ENCODE data around the gene RAPGEF3. TPM values are rescaled to one million over a fixed set of nuclear protein-coding genes. Genes with fewer than 3 reads are reported as not detected.

RAPGEF3 gene
- total and polyA plus RNA-seq, 2 donors (not counting 1 experiment from before 2014, with no cell fraction given), result 1.8 to 5.2 TPM

DNA sequence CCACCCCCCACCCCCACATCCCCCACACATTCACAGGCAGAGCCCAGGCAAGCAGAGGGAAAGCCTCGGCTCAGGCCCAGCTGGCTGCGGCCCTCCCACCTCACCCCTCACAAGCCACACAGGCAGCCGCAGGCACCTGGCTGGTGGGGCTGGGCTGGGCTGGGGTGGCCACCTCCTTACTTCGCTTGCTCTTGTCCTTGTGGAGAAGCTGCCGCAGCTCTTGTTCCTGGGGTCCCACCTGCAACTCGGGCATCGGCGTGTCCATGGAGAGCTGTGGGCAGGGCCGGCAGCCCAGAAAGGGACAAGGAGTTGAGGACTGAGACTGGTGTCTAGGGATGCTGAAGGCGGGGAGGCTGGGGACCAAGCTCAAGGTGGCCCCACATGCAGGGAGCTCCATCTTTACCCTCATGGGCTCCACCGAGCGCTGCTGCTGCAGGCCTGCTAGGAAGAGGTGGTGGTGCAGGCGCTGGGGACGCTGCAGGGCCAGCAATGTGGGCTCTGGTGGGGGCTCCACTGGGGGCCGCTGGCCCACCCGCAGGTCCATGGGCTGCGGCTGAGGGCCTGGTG lies 39.8 kb upstream of the RAPGEF3 start:
- intact Hi-C loops (cut with micrococcal nuclease), result no loop called here
- TF ChIP-seq CTCF (IDR thresholded peaks at IDR 0.05) (no peak), EZH2 (IDR thresholded peaks at IDR 0.05; ENCODE audit: borderline replicate concordance, insufficient read depth, low read depth, low read length, poor library complexity, severe bottlenecking) (no peak)
- Mint-ChIP-seq H3K4me3 (no peak overlapping the region), H3K27me3 (no peaks in the 10 kb centered on the region), H3K27ac (peak overlapping the region; percentile 37), H3K4me1 (peaks cover 33% of the 10 kb centered on the region), H3K9me3 (ENCODE audit: insufficient read depth) (no peaks in the 10 kb centered on the region)
- H3K79me2 ChIP-seq (ENCODE audit: control insufficient read depth, insufficient read depth, low read length), result peaks cover 60% of the 10 kb centered on the region
- DNase-seq (no peak), ATAC-seq (ENCODE audit: low read depth) (no peak)
- H3K4me1 ChIP-seq (ENCODE audit: control insufficient read depth in 2 of 2, insufficient read depth in 2 of 2, low read length in 2 of 2), result peaks cover 22 to 36% of the 10 kb centered on the region in 2 donors
- CTCF ChIA-PET, result interaction anchor here (0.7 to 38.8 kb wide), 7 partner anchors 10 to 65 kb away, joined by 3 to 1203 read pairs (median 3); partner anchors contain the start of gene HDAC7
- H3K4me2 ChIP-seq (replicated peaks; ENCODE audit: low read depth, low read length, poor library complexity, severe bottlenecking), result no peak overlapping the region
- H2AFZ ChIP-seq (ENCODE audit: insufficient read depth, low read depth, low read length, poor library complexity, severe bottlenecking), result no peak overlapping the region
- peaks cover 77% of the 10 kb centered on the region for H4K20me1 ChIP-seq (ENCODE audit: control insufficient read depth, insufficient read depth, low read length, poor library complexity, severe bottlenecking)
- no peak overlapping the region for H3K27ac ChIP-seq (ENCODE audit: low read length in 2 of 2)
- H3K27me3 ChIP-seq (replicated peaks in 1 of 4; ENCODE audit: control extremely low read depth in 1 of 4, control insufficient read depth in 3 of 4, insufficient read depth in 4 of 4, low read length in 3 of 4), result no peaks in the 10 kb centered on the region
- peaks cover 0 to 61% of the 10 kb centered on the region in 2 experiments for H3K36me3 ChIP-seq (replicated peaks in 1 of 2; ENCODE audit: control extremely low read depth in 1 of 2, control insufficient read depth in 1 of 2, extremely low read depth in 1 of 2, insufficient read depth in 2 of 2, low read length in 1 of 2)
- 97% methylated on average over 15 of the region's 17 CpGs for WGBS (ENCODE audit: insufficient coverage)
- no peak overlapping the region for H3K4me3 ChIP-seq (ENCODE audit: control extremely low read depth in 1 of 5, extremely low read depth in 1 of 5, insufficient read depth in 1 of 5, low read depth in 2 of 5, low read length in 4 of 5)
- no peak overlapping the region for H3K9ac ChIP-seq (ENCODE audit: low read length)
- H3K9me3 ChIP-seq (ENCODE audit: control extremely low read depth in 1 of 3, control insufficient read depth in 2 of 3, insufficient read depth in 1 of 3, low read length in 2 of 3), result no peaks in the 10 kb centered on the region
- POLR2A ChIA-PET, result no interaction called here

- no peaks in the 10 kb centered on the region for H3K9me3 ChIP-seq (ENCODE audit: control extremely low read depth in 1 of 3, control insufficient read depth in 2 of 3, insufficient read depth in 1 of 3, low read length in 2 of 3)
- DNase-seq (peak; percentile 68), ATAC-seq (ENCODE audit: low read depth) (peak; percentile 87)
- ChIA-PET CTCF (interaction anchor here (0.6 to 38.8 kb wide), 14 partner anchors 8 to 166 kb away, joined by 3 to 1203 read pairs (median 5); partner anchors contain the start of genes HDAC7 and TMEM106C), POLR2A (interaction anchor here (0.6 to 1.3 kb wide), 5 partner anchors 11 to 133 kb away, joined by 3 to 14 read pairs (median 6); no protein-coding TSS in a partner anchor)
- H3K27me3 Mint-ChIP-seq, result no peaks in the 10 kb centered on the region
- peak overlapping the region; percentile 84 for H3K27ac Mint-ChIP-seq
- intact Hi-C loops (cut with micrococcal nuclease), result loop anchor here (1.0 kb wide), 1 partner anchor 40 kb away; no protein-coding TSS in a partner anchor
- no peak overlapping the region for H3K9ac ChIP-seq (ENCODE audit: low read length)
- H3K4me1 ChIP-seq (ENCODE audit: control insufficient read depth in 2 of 2, insufficient read depth in 2 of 2, low read length in 2 of 2), result peaks cover 12 to 26% of the 10 kb centered on the region in 2 donors
- no peak overlapping the region for H3K4me2 ChIP-seq (replicated peaks; ENCODE audit: low read depth, low read length, poor library complexity, severe bottlenecking)
- no peaks in the 10 kb centered on the region for H3K9me3 Mint-ChIP-seq (ENCODE audit: insufficient read depth)
- no peak overlapping the region for H3K4me3 Mint-ChIP-seq
- H3K4me3 ChIP-seq (ENCODE audit: control extremely low read depth in 1 of 5, extremely low read depth in 1 of 5, insufficient read depth in 1 of 5, low read depth in 2 of 5, low read length in 4 of 5), result no peak overlapping the region
- H3K79me2 ChIP-seq (ENCODE audit: control insufficient read depth, insufficient read depth, low read length), result peaks cover 49% of the 10 kb centered on the region
- H3K27me3 ChIP-seq (replicated peaks in 1 of 4; ENCODE audit: control extremely low read depth in 1 of 4, control insufficient read depth in 3 of 4, insufficient read depth in 4 of 4, low read length in 3 of 4), result no peaks in the 10 kb centered on the region
- peaks cover 22% of the 10 kb centered on the region for H3K4me1 Mint-ChIP-seq
- WGBS (ENCODE audit: insufficient coverage), result 82% methylated on average over 10 of the region's 10 CpGs
- TF ChIP-seq EZH2 (IDR thresholded peaks at IDR 0.05; ENCODE audit: borderline replicate concordance, insufficient read depth, low read depth, low read length, poor library complexity, severe bottlenecking) (no peak), CTCF (IDR thresholded peaks at IDR 0.05) (peak; percentile 38)
- H2AFZ ChIP-seq (ENCODE audit: insufficient read depth, low read depth, low read length, poor library complexity, severe bottlenecking), result no peak overlapping the region
- peaks cover 0 to 70% of the 10 kb centered on the region in 2 experiments for H3K36me3 ChIP-seq (replicated peaks in 1 of 2; ENCODE audit: control extremely low read depth in 1 of 2, control insufficient read depth in 1 of 2, extremely low read depth in 1 of 2, insufficient read depth in 2 of 2, low read length in 1 of 2)
- H4K20me1 ChIP-seq (ENCODE audit: control insufficient read depth, insufficient read depth, low read length, poor library complexity, severe bottlenecking), result peaks cover 70% of the 10 kb centered on the region
- H3K27ac ChIP-seq (ENCODE audit: low read length in 2 of 2), result no peak overlapping the region
Observed at GRCh38 chr12:47797441-47797840, 38.8 kb upstream of the RAPGEF3 start.
